Mesenteric fat pad (tissue), 1 donor: ENCODE results near the gene DYTN. TPM values are rescaled to one million over a fixed set of nuclear protein-coding genes. Genes with fewer than 3 reads are reported as not detected.

Experiments used
- DNase-seq: peaks from one replicate; pipeline ENCODE4 v3.0.0-alpha.2; 2020; ENCODE audit warnings: low spot score
- total RNA-seq: library from RNA; stranded (reverse); fragmentation: NEBNext Ultra II Directional; extraction: Animal tissue kit (Norgen Biotek cat#: 25700); gene quantifications from one replicate; pipeline ENCODE4 v1.2.1, GENCODE V29; 2021
- donor health status: DM: yes; HTN: yes; CAD: no.

The DYTN gene
- total RNA-seq, 1 donor from 2014 or later, result not detected

GRCh38 chr2:206700156-206700555 is 18.0 kb downstream of the DYTN start:
- DNase-seq, result no peak

GRCh38 chr2:206698811-206699210 is 19.4 kb downstream of the DYTN start:
- DNase-seq, result no peak

GRCh38 chr2:206696910-206697309 is 21.3 kb downstream of the DYTN start:
- no peak for DNase-seq

GRCh38 chr2:206693399-206694137 is 24.6 kb downstream of the DYTN start:
- DNase-seq, result no peak

GRCh38 chr2:206692971-206693370 is 25.2 kb downstream of the DYTN start:
- no peak for DNase-seq

GRCh38 chr2:206688990-206689389 is 29.2 kb downstream of the DYTN start:
- DNase-seq, result no peak

GRCh38 chr2:206688453-206688852 is 29.7 kb downstream of the DYTN start:
- no peak for DNase-seq

GRCh38 chr2:206683546-206683945 is 34.6 kb downstream of the DYTN start:
- DNase-seq, result no peak

- no peak for DNase-seq
Measured at GRCh38 chr2:206670531-206671319, 47.5 kb downstream of the DYTN start.

GRCh38 chr2:206665251-206665650 is 52.9 kb downstream of the DYTN start:
- DNase-seq, result no peak

GRCh38 chr2:206657087-206657486 is 61.1 kb downstream of the DYTN start:
- DNase-seq, result no peak

- no peak for DNase-seq
Measured at GRCh38 chr2:206647985-206648384, 70.2 kb downstream of the DYTN start.

- DNase-seq, result no peak
Measured at GRCh38 chr2:206642075-206643025, 75.8 kb downstream of the DYTN start, which contains the start of gene FAM237A. TSS of gene FAM237A (plus strand) at chr2:206642487. CDS start at chr2:206644237, 1,750 bp downstream.

- DNase-seq, result no peak
Measured at GRCh38 chr2:206641226-206641625, 77.0 kb downstream of the DYTN start.

GRCh38 chr2:206639636-206640035 is 78.6 kb downstream of the DYTN start:
- no peak for DNase-seq

- no peak for DNase-seq
Measured at GRCh38 chr2:206635015-206635414, 83.2 kb downstream of the DYTN start.

- DNase-seq, result no peak
Measured at GRCh38 chr2:206631340-206631739, 86.9 kb downstream of the DYTN start.

GRCh38 chr2:206627632-206628031 is 90.6 kb downstream of the DYTN start:
- no peak for DNase-seq

GRCh38 chr2:206626108-206626507 is 92.1 kb downstream of the DYTN start:
- DNase-seq, result no peak

GRCh38 chr2:206619011-206619410 is 99.2 kb downstream of the DYTN start:
- no peak for DNase-seq

GRCh38 chr2:206616151-206616550 is 102.0 kb downstream of the DYTN start:
- no peak for DNase-seq
